Right lobe of liver (tissue), 4 donors: ENCODE data around the gene SENP7.
"Not testable (repeated sequence)": the region's sequence is repeated elsewhere in the genome, so short reads cannot be mapped to it uniquely, and the experiment has no call there.

Experiments used
- POLR2A ChIP-seq: fragments of 450-650 bp; IDR thresholded peaks from one replicate; pipeline ENCODE4 v1.6.1; 2017; ENCODE audit warnings: antibody characterized with exemption, mild to moderate bottlenecking
- TF ChIP-seq, protein P1 (sequence below), 4 donors: fragments of 200-600 bp in 3 of 4; fragments of 450-650 bp in 1 of 4; IDR thresholded peaks; one replicate each; pipeline versions ENCODE4 v1.5.1 to v1.8.0; 2016 to 2022; ENCODE audit warnings: antibody characterized with exemption in 4 of 4, mild to moderate bottlenecking in 2 of 4
- donor health status: DM: no; HTN: no; CAD: no.
- donor health status: DM: no; HTN: no; CAD: no.
- donor health status: DM: no; HTN: yes; CAD: no.

DNA sequence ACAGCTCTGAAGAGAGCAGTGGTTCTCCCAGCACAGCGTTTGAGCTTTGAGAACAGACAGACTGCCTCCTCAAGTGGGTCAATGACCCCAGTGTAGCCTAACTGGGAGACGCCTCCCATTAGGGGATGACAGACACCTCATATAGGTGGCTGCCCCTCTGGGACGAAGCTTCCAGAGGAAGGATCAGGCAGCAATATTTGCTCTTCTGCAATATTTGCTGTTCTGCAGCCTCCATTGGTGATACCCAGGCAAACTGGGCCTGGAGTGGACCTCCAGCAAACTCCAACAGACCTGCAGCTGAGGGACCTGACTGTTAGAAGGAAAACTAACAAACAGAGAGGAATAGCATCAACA, 45.7 kb downstream of the SENP7 start:
- TF ChIP-seq POLR2A, result not testable (repeated sequence)
- TF ChIP-seq, protein P1, sequence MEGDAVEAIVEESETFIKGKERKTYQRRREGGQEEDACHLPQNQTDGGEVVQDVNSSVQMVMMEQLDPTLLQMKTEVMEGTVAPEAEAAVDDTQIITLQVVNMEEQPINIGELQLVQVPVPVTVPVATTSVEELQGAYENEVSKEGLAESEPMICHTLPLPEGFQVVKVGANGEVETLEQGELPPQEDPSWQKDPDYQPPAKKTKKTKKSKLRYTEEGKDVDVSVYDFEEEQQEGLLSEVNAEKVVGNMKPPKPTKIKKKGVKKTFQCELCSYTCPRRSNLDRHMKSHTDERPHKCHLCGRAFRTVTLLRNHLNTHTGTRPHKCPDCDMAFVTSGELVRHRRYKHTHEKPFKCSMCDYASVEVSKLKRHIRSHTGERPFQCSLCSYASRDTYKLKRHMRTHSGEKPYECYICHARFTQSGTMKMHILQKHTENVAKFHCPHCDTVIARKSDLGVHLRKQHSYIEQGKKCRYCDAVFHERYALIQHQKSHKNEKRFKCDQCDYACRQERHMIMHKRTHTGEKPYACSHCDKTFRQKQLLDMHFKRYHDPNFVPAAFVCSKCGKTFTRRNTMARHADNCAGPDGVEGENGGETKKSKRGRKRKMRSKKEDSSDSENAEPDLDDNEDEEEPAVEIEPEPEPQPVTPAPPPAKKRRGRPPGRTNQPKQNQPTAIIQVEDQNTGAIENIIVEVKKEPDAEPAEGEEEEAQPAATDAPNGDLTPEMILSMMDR (IDR thresholded peaks at IDR 0.05), result not testable (repeated sequence)
